GM12878 (cell line): ENCODE data around the gene RPUSD2. TPM values are rescaled to one million over a fixed set of nuclear protein-coding genes. Genes with fewer than 3 reads are reported as not detected.

ENCODE experiments used
- ATAC-seq: fragments of 200-7000 bp; cut with Tn5 transposase; 3 replicates; pipeline ENCODE4 v1.9.1; 2020; ENCODE audit warnings: mild to moderate bottlenecking, moderate library complexity
- BruUV-seq: library from RNA; stranded (reverse); fragments of 400-500 nt; replicated peaks from 2 replicates; lab custom pipeline; 2021; lab: Mats Ljungman, UMichigan
- CTCF ChIA-PET: fragments of 300-600 bp; sonication (Branson Sonifier 250); formaldehyde crosslinking; extraction: SDS; loops from one replicate; lab custom pipeline; 2021; ENCODE audit warnings: inconsistent platforms; lab: Yijun Ruan, JAX
- POLR2A ChIA-PET: fragments of 350-600 bp; formaldehyde crosslinking; extraction: SDS; loops from one replicate; lab custom pipeline; 2021; ENCODE audit warnings: inconsistent platforms; lab: Charles Lee
- RAD21 ChIA-PET: fragments of 300-600 bp; sonication (Branson Sonifier 250); formaldehyde crosslinking; loops from one replicate; lab custom pipeline; 2023; ENCODE audit warnings: antibody characterized with exemption; ENCODE audit not compliant: unreplicated experiment; lab: Charles Lee
- SMC1A ChIA-PET: fragments of 300-600 bp; sonication (Branson Sonifier 250); formaldehyde crosslinking; loops from one replicate; lab custom pipeline; 2023; ENCODE audit not compliant: unreplicated experiment, uncharacterized antibody; lab: Charles Lee
- DNase-seq: peaks from one replicate; pipeline ENCODE4 v3.0.0-alpha.2; 2011; ENCODE audit warnings: low read depth, low spot score
- FAIRE-seq: peaks from 3 replicates; lab custom pipeline; 2011; peaks lifted over from hg19 to GRCh38; lab: Jason Lieb, UNC
- H2AFZ ChIP-seq: 2 replicates; pipeline ENCODE4 v1.6.0; 2011; ENCODE audit warnings: low read depth, low read length, control low read depth; ENCODE audit not compliant: control insufficient read depth
- H3K27ac ChIP-seq: 2 replicates; pipeline ENCODE4 v1.5.1; 2011; ENCODE audit warnings: control low read depth; ENCODE audit not compliant: control insufficient read depth, insufficient read depth
- H3K27me3 ChIP-seq, 2 experiments: replicated peaks in 1 of 2; 2 replicates each; pipeline versions ENCODE4 v1.6.0 to v1.6.1; 2011; ENCODE audit warnings: low read length in 1 of 2; ENCODE audit not compliant: control insufficient read depth in 2 of 2, insufficient read depth in 2 of 2
- H3K36me3 ChIP-seq, 2 experiments: 2 replicates each; pipeline ENCODE4 v1.5.1; 2011; ENCODE audit warnings: low read length in 1 of 2; ENCODE audit not compliant: control insufficient read depth in 2 of 2, insufficient read depth in 2 of 2
- H3K4me1 ChIP-seq: 2 replicates; pipeline ENCODE4 v1.6.1; 2011; ENCODE audit warnings: mild to moderate bottlenecking, low read length, moderate library complexity, mixed read lengths; ENCODE audit not compliant: control insufficient read depth, insufficient read depth
- H3K4me2 ChIP-seq: 2 replicates; pipeline ENCODE4 v1.6.0; 2011; ENCODE audit warnings: control low read depth; ENCODE audit not compliant: control insufficient read depth, insufficient read depth
- H3K4me3 ChIP-seq: fragments of 200-600 bp; sonication (generic); 2 replicates; pipeline ENCODE4 v1.5.1; 2016
- H3K79me2 ChIP-seq: 2 replicates; pipeline ENCODE4 v1.6.0; 2011; ENCODE audit warnings: low read length; ENCODE audit not compliant: control insufficient read depth, insufficient read depth
- H3K9ac ChIP-seq: 2 replicates; pipeline ENCODE4 v1.8.0; 2011; ENCODE audit warnings: low read length, control low read depth, mixed read lengths; ENCODE audit not compliant: control insufficient read depth, insufficient read depth
- H3K9me3 ChIP-seq: replicated peaks from 3 replicates; pipeline ENCODE4 v1.5.1; 2011; ENCODE audit warnings: mild to moderate bottlenecking, low read length; ENCODE audit not compliant: control insufficient read depth, insufficient read depth
- H4K20me1 ChIP-seq: 2 replicates; pipeline ENCODE4 v1.6.0; 2011; ENCODE audit not compliant: control insufficient read depth, insufficient read depth
- HDGF ChIP-seq: fragments of 450-650 bp; IDR thresholded peaks from 2 replicates; pipeline ENCODE4 v1.6.1; 2016; ENCODE audit warnings: antibody characterized with exemption
- KLF5 ChIP-seq: fragments of 450-650 bp; IDR thresholded peaks from 2 replicates; pipeline ENCODE4 v1.6.1; 2014; ENCODE audit warnings: mild to moderate bottlenecking; ENCODE audit not compliant: partially characterized antibody
- SREBF2 ChIP-seq: IDR thresholded peaks from 2 replicates; pipeline ENCODE4 v1.6.1; 2012; ENCODE audit warnings: mild to moderate bottlenecking, low read length
- STAT3 ChIP-seq: IDR thresholded peaks from 2 replicates; pipeline ENCODE4 v1.6.1; 2011; ENCODE audit warnings: low read depth, low read length, improper control_type of control experiment
- ZBTB11 ChIP-seq: fragments of 450-650 bp; formaldehyde crosslinking; IDR thresholded peaks from 2 replicates; pipeline ENCODE4 v1.5.0; 2022; ENCODE audit warnings: mild to moderate bottlenecking, missing genetic modification characterization
- WGBS: methylation state at CpG from one replicate; pipeline ENCODE4 v1.1.6; 2016; ENCODE audit warnings: low lambda C conversion rate; ENCODE audit not compliant: insufficient replicate concordance, insufficient coverage; ENCODE audit errors: missing lambda C conversion rate; 5-methylcytosine and 5-hydroxymethylcytosine counted together
- in situ Hi-C: fragments of 300-500 bp; cut with MboI; formaldehyde crosslinking; loops from 9 replicates; pipeline ENCODE4 v1.14.3; 2018; ENCODE audit warnings: mixed read lengths
- intact Hi-C: fragments of 100-400 bp; cut with micrococcal nuclease; formaldehyde crosslinking; loops from one replicate; pipeline ENCODE4 v1.14.2; 2022; ENCODE audit not compliant: unreplicated experiment
- polyA plus RNA-seq, 11 experiments: library from polyadenylated mRNA; depleted of rRNA in 4 of 11; unstranded in 6 of 11; stranded (reverse) in 5 of 11; fragments of >200 nt; fragmentation: Nextera tagmentation in 4 of 11; fragmentation: Illumina TruSeq in 1 of 11; extraction: Ambion mirVana in 4 of 11; extraction: Trizol in 1 of 11; gene quantifications; 1 replicate in 1 of 11; 2 replicates in 10 of 11; pipeline versions ENCODE4 v1.2.1 to v1.2.3, GENCODE V29; 2011 to 2016; ENCODE audit warnings: inconsistent platforms in 2 of 11, missing spikeins in 2 of 11, low read depth in 1 of 11
- total RNA-seq, 4 experiments: library from RNA; depleted of rRNA in 3 of 4; stranded (reverse); fragments of >200 nt in 3 of 4; fragmentation: Illumina TruSeq in 1 of 4; extraction: Trizol in 1 of 4; gene quantifications; 2 replicates each; pipeline versions ENCODE4 v1.2.1 to v1.2.3, GENCODE V29; 2013 to 2021

The RPUSD2 gene
- total and polyA plus RNA-seq, 10 of the 15 experiments (the other 5 are each of a cell fraction or from before 2014, with no cell fraction given), result 4.0 to 33.3 (median 18.5) TPM

GRCh38 chr15:40534371-40534770, 34.7 kb upstream of the RPUSD2 start (continued):
- TF ChIP-seq HDGF (no peak), ZBTB11 (CRISPR knock-in tag) (no peak)

GRCh38 chr15:40536501-40536900, 32.6 kb upstream of the RPUSD2 start:
- intact Hi-C loops, result no loop called here
- Histone ChIP-seq H3K9me3 (peaks cover 3% of the 10 kb centered on the region; the same call in 2 of the 3 replicates), H4K20me1 (no peaks in the 10 kb centered on the region), H3K79me2 (no peaks in the 10 kb centered on the region; the same call in 1 of the 2 replicates), H3K36me3 (peaks cover 0 to 3% of the 10 kb centered on the region in 2 experiments; a peak in 2 of 4 replicates), H3K9ac (no peak overlapping the region), H3K27ac (no peak overlapping the region), H3K4me2 (no peak overlapping the region), H2AFZ (no peak overlapping the region), H3K4me3 (no peak overlapping the region), H3K27me3 (no peaks in the 10 kb centered on the region), H3K4me1 (peaks cover under 1% of the 10 kb centered on the region)
- ATAC-seq, result no peak
- FAIRE-seq, result no peak
- no peak for TF ChIP-seq STAT3
- TF ChIP-seq KLF5, result no peak
- no peak for TF ChIP-seq SREBF2
- RAD21 ChIA-PET, result no interaction called here
- in situ Hi-C loops, result no loop called here
- DNase-seq, result no peak
- no TSS peak for BruUV-seq
- CTCF ChIA-PET, result no interaction called here
- 65% methylated on average over 5 of the region's 5 CpGs for WGBS
- POLR2A ChIA-PET, result interaction anchor here (1.2 to 1.4 kb wide), 2 partner anchors 11 to 16 kb away, joined by 4 read pairs; no protein-coding TSS in a partner anchor
- SMC1A ChIA-PET, result no interaction called here
